Heart right ventricle (tissue), 16 donors: ENCODE data around the gene TXNDC17. TPM values are rescaled to one million over a fixed set of nuclear protein-coding genes. Genes with fewer than 3 reads are reported as not detected.

ENCODE experiments used
- ATAC-seq, 8 donors: fragments of 200-7000 bp; cut with Tn5 transposase; one replicate each; pipeline ENCODE4 v1.9.1; 2020; ENCODE audit warnings: mild to moderate bottlenecking in 8 of 8, moderate library complexity in 8 of 8, moderate number of reproducible peaks in 1 of 8
- DNase-seq, 2 donors: peaks; one replicate each; pipeline ENCODE4 v3.0.0-alpha.2; 2020
- H3K27ac ChIP-seq, 10 donors: fragments of 200-600 bp; sonication (generic) in 2 of 10; one replicate each; pipeline versions ENCODE4 v1.5.0 to v1.8.0; 2020 to 2022; ENCODE audit warnings: mild to moderate bottlenecking in 3 of 10
- H3K27me3 ChIP-seq, 7 donors: fragments of 200-600 bp; one replicate each; pipeline ENCODE4 v1.8.0; 2021 to 2022; ENCODE audit warnings: mild to moderate bottlenecking in 2 of 7
- H3K36me3 ChIP-seq, 9 donors: fragments of 200-600 bp; sonication (generic) in 1 of 9; one replicate each; pipeline versions ENCODE4 v1.5.0 to v1.8.0; 2020 to 2022; ENCODE audit warnings: mild to moderate bottlenecking in 2 of 9
- H3K4me1 ChIP-seq, 9 donors: fragments of 200-600 bp; sonication (generic) in 1 of 9; one replicate each; pipeline versions ENCODE4 v1.5.0 to v1.8.0; 2020 to 2022; ENCODE audit warnings: mild to moderate bottlenecking in 4 of 9
- H3K4me3 ChIP-seq, 10 donors: fragments of 200-600 bp; sonication (generic) in 2 of 10; one replicate each; pipeline versions ENCODE4 v1.5.0 to v1.8.0; 2020 to 2022; ENCODE audit warnings: mild to moderate bottlenecking in 7 of 10, moderate library complexity in 2 of 10
- H3K9me3 ChIP-seq, 11 donors: fragments of 200-600 bp in 10 of 11; sonication (generic) in 2 of 11; one replicate each; pipeline versions ENCODE4 v1.5.0 to v1.8.0; 2013 to 2022; ENCODE audit warnings: mild to moderate bottlenecking in 2 of 11, control low read depth in 1 of 11, moderate library complexity in 1 of 11
- WGBS, 2 donors: extraction: QIAGEN DNeasy Blood & Tissue Kit; methylation state at CpG; one replicate each; pipeline ENCODE4 v1.1.7; 2013; ENCODE audit warnings: inconsistent platforms in 1 of 2; 5-methylcytosine and 5-hydroxymethylcytosine counted together
- intact Hi-C, 10 donors: fragments of 100-400 bp; cut with DNase I; formaldehyde crosslinking; loops; one replicate each; pipeline versions ENCODE4 v1.11.1 to v1.14.2; 2022
- polyA plus RNA-seq, 2 donors: library from polyadenylated mRNA; stranded (reverse); fragments of 200-250 nt; gene quantifications; one replicate each; pipeline ENCODE4 v1.2.3, GENCODE V29; 2013
- total RNA-seq, 10 donors: library from RNA; stranded (reverse); fragmentation: NEBNext Ultra II Directional in 3 of 10; extraction: Animal tissue kit (Norgen Biotek cat#: 25700) in 3 of 10; gene quantifications; one replicate each; pipeline versions ENCODE4 v1.2.1 to v1.2.4, GENCODE V29; 2021 to 2023
- TF ChIP-seq, protein P1 (sequence below), 9 donors: fragments of 200-600 bp; sonication (generic) in 2 of 9; IDR thresholded peaks; one replicate each; pipeline versions ENCODE4 v1.5.0 to v1.8.0; 2021 to 2022; ENCODE audit warnings: antibody characterized with exemption in 9 of 9, mild to moderate bottlenecking in 5 of 9, moderate library complexity in 1 of 9
- donor health status: Arrhythmogenic right ventricular cardiomyopathy.
- donor health status: ischemic (EF 13 %, LVEDD 7.1; RV severe dilation, severe dysfunction).
- donor health status: healthy with polysubstance abuse.
- donor health status: DM: no; HTN: yes; CAD: no.
- donor health status: DM: no; HTN: no; CAD: no.
- donor health status: ischemic (EF 25% LVEDD 6.9; RV normal size, moderate dysfunction).
- donor health status: ischemic (EF 25% LVEDD 5.7; RV mildly dilated, moderate dysfunction).
- donor health status: healthy.
- donor health status: DM: yes; HTN: yes; CAD: no.
- donor health status: Ischemic cardiomyopathy.
- donor health status: ischemic (EF 35%, LVEDD 5.7; RV mildly dilated, moderate dysfunction).
- donor health status: nonischemic (EF 11% LVEDD 7.7; RV severe dilation, severe dysfunction).
- donor health status: DM: yes; HTN: yes; CAD: no.
- donor health status: PGD.
- donor health status: ischemic (EF 29% LVEDD 5.4; RV normal size, mild dysfunction).
- donor health status: nonischemic (EF 23%, LVEDD 6.1; RV moderate dilation, normal function).

The TXNDC17 gene
- total and polyA plus RNA-seq, 12 donors = 33.3 to 172 (median 43.7) TPM

DNA sequence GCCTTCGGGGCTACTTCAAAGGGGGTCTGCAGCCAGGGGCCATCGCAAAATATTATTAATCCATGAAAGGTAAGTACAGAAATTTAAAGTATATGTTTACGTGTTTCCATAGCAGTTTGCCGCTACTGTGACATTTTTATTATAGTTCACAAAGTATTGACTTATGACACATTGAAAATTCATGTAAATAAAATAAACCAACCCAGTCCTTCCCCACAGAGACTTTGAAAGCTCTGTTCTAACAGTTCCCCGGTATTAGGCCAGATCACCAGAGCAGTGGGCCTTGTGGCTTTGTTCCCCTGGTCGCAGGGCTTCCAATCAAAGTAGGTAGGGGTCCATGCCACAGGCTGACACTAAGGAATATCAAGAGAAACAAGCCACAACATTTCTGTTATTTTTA is 14.2 kb upstream of the TXNDC17 start:
- DNase-seq (no peak), ATAC-seq (no peak)
- 89 to 90% methylated on average over 6 of the region's 6 CpGs for WGBS, 2 donors
- Histone ChIP-seq H3K36me3 (peaks cover 0 to 97% (median 24%) of the 10 kb centered on the region in 9 donors), H3K27ac (no peak overlapping the region), H3K4me1 (no peaks in the 10 kb centered on the region), H3K4me3 (no peak overlapping the region), H3K27me3 (no peaks in the 10 kb centered on the region), H3K9me3 (no peaks in the 10 kb centered on the region)
- intact Hi-C loops = loop anchor here in 1 of 10 donors (10.0 kb wide), 1 partner anchor 152 kb away; no protein-coding TSS in a partner anchor
- TF ChIP-seq, protein P1, sequence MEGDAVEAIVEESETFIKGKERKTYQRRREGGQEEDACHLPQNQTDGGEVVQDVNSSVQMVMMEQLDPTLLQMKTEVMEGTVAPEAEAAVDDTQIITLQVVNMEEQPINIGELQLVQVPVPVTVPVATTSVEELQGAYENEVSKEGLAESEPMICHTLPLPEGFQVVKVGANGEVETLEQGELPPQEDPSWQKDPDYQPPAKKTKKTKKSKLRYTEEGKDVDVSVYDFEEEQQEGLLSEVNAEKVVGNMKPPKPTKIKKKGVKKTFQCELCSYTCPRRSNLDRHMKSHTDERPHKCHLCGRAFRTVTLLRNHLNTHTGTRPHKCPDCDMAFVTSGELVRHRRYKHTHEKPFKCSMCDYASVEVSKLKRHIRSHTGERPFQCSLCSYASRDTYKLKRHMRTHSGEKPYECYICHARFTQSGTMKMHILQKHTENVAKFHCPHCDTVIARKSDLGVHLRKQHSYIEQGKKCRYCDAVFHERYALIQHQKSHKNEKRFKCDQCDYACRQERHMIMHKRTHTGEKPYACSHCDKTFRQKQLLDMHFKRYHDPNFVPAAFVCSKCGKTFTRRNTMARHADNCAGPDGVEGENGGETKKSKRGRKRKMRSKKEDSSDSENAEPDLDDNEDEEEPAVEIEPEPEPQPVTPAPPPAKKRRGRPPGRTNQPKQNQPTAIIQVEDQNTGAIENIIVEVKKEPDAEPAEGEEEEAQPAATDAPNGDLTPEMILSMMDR (IDR thresholded peaks at IDR 0.05) = no peak

DNA sequence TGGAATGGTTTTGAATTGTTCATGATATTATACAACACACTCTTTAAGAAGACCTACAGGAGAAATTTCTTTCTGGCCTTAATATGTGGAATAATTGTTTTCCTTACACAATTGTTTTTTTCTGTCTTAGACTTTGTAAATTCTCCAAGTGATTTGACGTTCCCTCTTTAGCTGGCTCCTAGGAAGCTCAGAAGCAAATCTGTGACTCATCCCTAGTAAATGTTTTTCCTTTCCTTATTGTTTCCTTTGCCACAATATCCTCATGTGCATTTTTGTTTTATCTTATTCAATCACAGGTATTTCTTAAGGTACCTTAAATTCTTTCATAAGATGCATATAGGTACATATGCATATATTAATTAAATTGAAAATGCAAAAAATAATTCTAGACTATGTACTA is 13.8 kb upstream of the TXNDC17 start:
- Histone ChIP-seq H3K4me3 (no peak overlapping the region), H3K27ac (no peak overlapping the region), H3K36me3 (peaks cover 0 to 97% (median 20%) of the 10 kb centered on the region in 9 donors), H3K4me1 (peaks cover 0 to 3% (median 0%) of the 10 kb centered on the region in 9 donors), H3K9me3 (no peaks in the 10 kb centered on the region), H3K27me3 (no peaks in the 10 kb centered on the region)
- intact Hi-C loops = loop anchor here in 1 of 10 donors (10.0 kb wide), 1 partner anchor 152 kb away; no protein-coding TSS in a partner anchor
- TF ChIP-seq, protein P1 (IDR thresholded peaks at IDR 0.05) = no peak
- 57 to 71% methylated on average over 1 of the region's 1 CpG for WGBS, 2 donors
- DNase-seq = no peak
- no peak for ATAC-seq

DNA sequence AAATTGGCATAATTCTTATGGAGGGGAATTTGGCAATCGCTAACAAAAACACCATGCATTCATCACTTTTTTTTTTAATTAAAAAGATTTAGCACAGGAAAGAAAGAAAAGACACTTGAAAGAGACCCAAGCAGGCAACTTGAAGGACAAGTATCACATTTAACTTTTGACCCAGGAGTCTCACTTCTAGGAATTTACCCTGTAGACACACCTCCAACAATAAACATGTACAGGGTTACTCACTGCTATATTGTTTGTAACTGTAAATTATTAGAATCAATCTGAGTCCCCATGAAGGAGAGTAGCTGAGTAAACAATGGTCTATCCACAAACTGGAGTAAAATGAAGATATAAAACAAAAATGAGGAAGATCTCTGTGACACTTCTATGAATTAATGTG is 10.5 kb upstream of the TXNDC17 start:
- TF ChIP-seq, protein P1 (IDR thresholded peaks at IDR 0.05) = no peak
- DNase-seq (no peak), ATAC-seq (no peak)
- 95 to 100% methylated on average over 1 of the region's 1 CpG for WGBS, 2 donors
- H3K4me3 ChIP-seq = no peak overlapping the region
- H3K27ac ChIP-seq = no peak overlapping the region
- intact Hi-C loops = no loop called here
- peaks cover 0 to 97% (median 36%) of the 10 kb centered on the region in 9 donors for H3K36me3 ChIP-seq
- H3K4me1 ChIP-seq = peaks cover 0 to 12% (median 0%) of the 10 kb centered on the region in 9 donors
- no peaks in the 10 kb centered on the region for H3K27me3 ChIP-seq
- no peaks in the 10 kb centered on the region for H3K9me3 ChIP-seq

DNA sequence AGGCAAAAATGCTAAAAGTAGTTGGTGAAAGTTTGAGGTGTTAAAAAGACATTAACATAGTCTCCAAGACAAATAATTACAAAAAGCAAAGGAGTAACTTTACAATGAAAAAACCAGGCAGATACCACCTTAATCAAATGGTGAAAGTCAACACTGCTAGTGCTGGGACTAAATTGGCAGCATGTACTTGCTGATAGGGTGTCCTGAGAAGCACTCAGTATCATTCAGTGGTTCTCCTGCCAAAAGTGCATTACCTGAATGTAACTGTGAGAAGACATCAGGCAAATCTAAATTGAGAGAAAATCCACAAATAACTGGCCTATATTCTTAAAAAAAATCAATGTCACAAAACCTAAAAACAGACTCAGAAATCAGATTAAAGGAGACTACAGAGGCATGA is 8.3 kb upstream of the TXNDC17 start:
- ATAC-seq (peak in 3 of 8 donors; percentile 59 to 87 (median 63)), DNase-seq (no peak)
- Histone ChIP-seq H3K36me3 (peaks cover 0 to 78% (median 33%) of the 10 kb centered on the region in 9 donors), H3K27me3 (no peaks in the 10 kb centered on the region), H3K4me1 (peaks cover 0 to 12% (median 0%) of the 10 kb centered on the region in 9 donors), H3K9me3 (no peaks in the 10 kb centered on the region), H3K4me3 (no peak overlapping the region), H3K27ac (no peak overlapping the region)
- TF ChIP-seq, protein P1 (IDR thresholded peaks at IDR 0.05) = no peak
- intact Hi-C loops = no loop called here
